GM06990 (cell line): ENCODE data around the gene EGFL8.

ENCODE experiments used
- DNase-seq: peaks from one replicate; pipeline ENCODE4 v3.0.0-alpha.2; 2011; ENCODE audit not compliant: insufficient read length; ENCODE audit errors: extremely low read depth
- H3K27me3 ChIP-seq: replicated peaks from 2 replicates; pipeline ENCODE4 v1.6.0; 2011; ENCODE audit warnings: low read length; ENCODE audit not compliant: control insufficient read depth, insufficient read depth
- H3K36me3 ChIP-seq: 2 replicates; pipeline ENCODE4 v1.5.1; 2011; ENCODE audit warnings: low read length; ENCODE audit not compliant: control insufficient read depth, insufficient read depth
- H3K4me3 ChIP-seq: replicated peaks from 2 replicates; pipeline ENCODE4 v1.5.1; 2011; ENCODE audit warnings: low read depth, mild to moderate bottlenecking, control low read depth, low read length
- CTCF ChIP-seq: IDR thresholded peaks from 2 replicates; pipeline ENCODE4 v1.5.1; 2011; ENCODE audit warnings: low read length, control low read depth, mild to moderate bottlenecking, inconsistent platforms; ENCODE audit not compliant: insufficient read depth, poor library complexity, severe bottlenecking

The EGFL8 gene

GRCh38 chr6:32194388-32194787 is 30.0 kb downstream of the EGFL8 start:
- Histone ChIP-seq H3K27me3 (no peaks in the 10 kb centered on the region), H3K4me3 (no peak overlapping the region), H3K36me3 (no peaks in the 10 kb centered on the region; the same call in 1 of the 2 replicates)
- no peak for DNase-seq
- TF ChIP-seq CTCF, result no peak

- H3K36me3 ChIP-seq, result no peaks in the 10 kb centered on the region; the same call in 1 of the 2 replicates
- DNase-seq, result no peak
- peak overlapping the region; percentile 60 for H3K4me3 ChIP-seq
- no peaks in the 10 kb centered on the region for H3K27me3 ChIP-seq
- peak; percentile 52 for TF ChIP-seq CTCF
These were observed 30.6 kb downstream of the EGFL8 start for GRCh38 chr6:32194825-32195651.

- Histone ChIP-seq H3K36me3 (no peaks in the 10 kb centered on the region; the same call in 1 of the 2 replicates), H3K4me3 (peak overlapping the region; percentile 96), H3K27me3 (no peaks in the 10 kb centered on the region)
- DNase-seq, result peak; percentile 100
- TF ChIP-seq CTCF, result peak; percentile 5
These were observed 31.2 kb downstream of the EGFL8 start for GRCh38 chr6:32195652-32195901.

DNA sequence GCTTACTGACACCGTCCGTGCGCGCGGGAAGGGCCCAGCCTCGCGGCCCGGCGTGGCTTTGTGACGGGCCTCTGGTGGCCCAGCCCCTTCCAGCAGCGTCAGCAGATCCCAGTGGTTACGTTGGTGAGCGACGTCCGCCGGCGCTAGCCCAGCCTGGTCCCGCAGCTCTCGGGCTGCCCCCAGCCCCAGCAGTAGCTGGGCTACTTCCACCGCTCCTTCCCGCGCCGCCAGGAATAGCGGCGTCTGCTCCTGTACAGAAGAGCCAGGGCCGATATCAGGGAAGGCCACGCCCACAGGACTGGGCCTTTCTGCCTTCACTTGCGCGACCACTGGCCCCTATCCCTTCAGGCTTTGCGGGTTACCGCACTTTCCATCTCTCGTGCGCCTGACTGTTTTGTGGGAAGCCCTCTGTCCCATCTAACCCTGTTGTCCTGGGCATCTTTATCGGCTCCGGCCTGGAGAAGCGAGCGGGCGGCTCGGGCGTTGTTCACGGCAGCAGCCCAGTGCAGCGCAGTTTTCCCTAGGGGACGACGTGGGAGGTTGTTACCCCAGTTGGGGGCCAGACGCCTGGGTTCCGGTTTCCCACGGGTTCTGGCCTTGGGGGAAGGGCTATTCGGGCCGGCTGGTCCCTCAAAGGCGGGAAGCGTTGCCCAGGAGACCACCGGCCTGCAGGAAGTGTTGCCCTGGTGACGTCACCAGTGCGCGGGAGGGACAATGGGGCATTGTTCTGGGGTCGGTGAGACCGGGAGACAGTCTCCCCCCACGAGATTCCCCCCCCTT is 31.7 kb downstream of the EGFL8 start:
- no peaks in the 10 kb centered on the region for H3K27me3 ChIP-seq
- no peak for TF ChIP-seq CTCF
- peak; percentile 84 for DNase-seq
- no peaks in the 10 kb centered on the region for H3K36me3 ChIP-seq
- peak overlapping the region; percentile 96 for H3K4me3 ChIP-seq

DNA sequence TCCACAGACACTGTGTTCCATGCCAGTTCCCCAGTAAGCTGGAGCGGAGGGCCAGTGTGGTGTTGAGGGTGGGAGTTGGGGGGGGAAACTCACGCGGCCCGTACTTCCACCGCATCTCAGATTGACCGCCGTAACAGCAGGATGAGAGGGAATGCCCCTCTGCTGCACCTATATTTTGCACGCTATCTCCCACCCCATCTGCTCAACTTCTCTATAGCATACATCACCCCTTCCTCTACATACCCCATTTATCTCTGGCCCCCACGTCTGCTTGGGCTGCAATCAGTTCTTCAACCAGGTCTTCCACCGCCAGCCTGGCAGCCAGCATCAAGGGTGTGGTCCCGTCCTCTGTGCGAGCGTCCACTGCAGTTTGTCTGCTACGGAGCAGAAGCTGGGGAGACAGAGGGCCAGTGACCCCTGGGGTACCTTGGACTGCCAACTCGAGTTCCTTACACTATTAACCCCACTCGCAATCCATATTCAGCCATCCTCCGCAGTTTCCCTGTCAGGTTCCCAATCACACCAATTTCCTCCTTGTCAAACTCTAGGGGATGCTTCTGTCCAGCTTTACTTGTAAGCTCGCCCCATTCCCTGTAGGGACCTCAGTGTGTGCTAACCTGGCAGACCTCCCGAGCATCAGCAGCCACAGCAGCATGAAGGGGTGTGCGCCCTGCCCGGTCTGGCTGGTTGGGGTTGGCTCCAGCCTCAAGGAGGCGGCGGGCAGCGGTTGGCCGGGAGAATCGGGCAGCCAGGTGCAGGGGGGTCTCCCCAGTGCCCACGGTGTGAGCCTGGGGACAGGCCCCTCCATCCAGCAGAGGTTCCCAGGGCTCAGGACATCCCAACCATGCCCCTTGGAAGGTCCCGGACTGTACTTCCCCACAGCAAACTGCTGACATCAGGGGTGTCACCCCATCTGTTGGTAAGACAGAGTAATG is 32.6 kb downstream of the EGFL8 start:
- peak; percentile 21 for TF ChIP-seq CTCF
- no peak for DNase-seq
- Histone ChIP-seq H3K27me3 (no peaks in the 10 kb centered on the region), H3K36me3 (no peaks in the 10 kb centered on the region), H3K4me3 (peak overlapping the region; percentile 96)
